B cell (primary cell): ENCODE results near the gene CCDC8.

Experiments used
- EZH2 ChIP-seq: IDR thresholded peaks from 2 replicates; pipeline ENCODE4 v1.6.1; 2012; ENCODE audit warnings: borderline replicate concordance, low read depth, mild to moderate bottlenecking, moderate library complexity, low read length; ENCODE audit not compliant: insufficient read depth, poor library complexity, severe bottlenecking
- TF ChIP-seq, protein P1 (sequence below): fragments of 200-600 bp; IDR thresholded peaks from one replicate; pipeline ENCODE4 v1.8.0; 2022; ENCODE audit warnings: antibody characterized with exemption, mild to moderate bottlenecking

DNA sequence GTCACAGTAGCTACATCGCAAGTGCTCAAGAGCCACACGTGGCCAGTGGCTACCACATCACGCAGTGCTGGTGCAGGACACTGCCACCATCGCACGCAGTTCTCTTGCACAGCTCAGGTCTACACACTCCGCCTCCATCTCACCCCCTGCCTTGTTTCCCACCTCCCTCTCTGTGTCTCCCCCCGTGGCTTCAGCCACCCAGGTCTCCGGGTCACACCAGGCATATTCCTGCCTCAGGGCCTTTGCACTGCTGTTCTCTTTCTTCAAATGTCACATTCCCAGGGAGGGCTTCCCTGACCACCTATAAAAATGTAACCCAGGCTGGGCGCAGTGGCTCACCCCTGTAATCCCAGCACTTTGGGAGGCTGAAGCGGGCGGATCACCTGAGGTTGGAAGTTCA is 10.6 kb downstream of the CCDC8 start:
- TF ChIP-seq, protein P1, sequence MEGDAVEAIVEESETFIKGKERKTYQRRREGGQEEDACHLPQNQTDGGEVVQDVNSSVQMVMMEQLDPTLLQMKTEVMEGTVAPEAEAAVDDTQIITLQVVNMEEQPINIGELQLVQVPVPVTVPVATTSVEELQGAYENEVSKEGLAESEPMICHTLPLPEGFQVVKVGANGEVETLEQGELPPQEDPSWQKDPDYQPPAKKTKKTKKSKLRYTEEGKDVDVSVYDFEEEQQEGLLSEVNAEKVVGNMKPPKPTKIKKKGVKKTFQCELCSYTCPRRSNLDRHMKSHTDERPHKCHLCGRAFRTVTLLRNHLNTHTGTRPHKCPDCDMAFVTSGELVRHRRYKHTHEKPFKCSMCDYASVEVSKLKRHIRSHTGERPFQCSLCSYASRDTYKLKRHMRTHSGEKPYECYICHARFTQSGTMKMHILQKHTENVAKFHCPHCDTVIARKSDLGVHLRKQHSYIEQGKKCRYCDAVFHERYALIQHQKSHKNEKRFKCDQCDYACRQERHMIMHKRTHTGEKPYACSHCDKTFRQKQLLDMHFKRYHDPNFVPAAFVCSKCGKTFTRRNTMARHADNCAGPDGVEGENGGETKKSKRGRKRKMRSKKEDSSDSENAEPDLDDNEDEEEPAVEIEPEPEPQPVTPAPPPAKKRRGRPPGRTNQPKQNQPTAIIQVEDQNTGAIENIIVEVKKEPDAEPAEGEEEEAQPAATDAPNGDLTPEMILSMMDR, result no peak
- TF ChIP-seq EZH2, result no peak
